KMS-11 (cell line): ENCODE results near the gene MAT1A.
A peak's percentile ranks its signal among the peaks of the same experiment; 100 is the strongest.
"Not testable (repeated sequence)": the region's sequence is repeated elsewhere in the genome, so short reads cannot be mapped to it uniquely, and the experiment has no call there.

Source experiments
- H2AFZ ChIP-seq: fragments of 200-600 bp; sonication (generic); 2 replicates; pipeline ENCODE4 v1.6.1; 2016; ENCODE audit warnings: antibody characterized with exemption, mixed run types, low read depth
- H3K27ac ChIP-seq: fragments of 200-600 bp; sonication (generic); 2 replicates; pipeline ENCODE4 v1.6.1; 2016; ENCODE audit warnings: mild to moderate bottlenecking, mixed run types
- H3K27me3 ChIP-seq: fragments of 200-600 bp; sonication (generic); 2 replicates; pipeline ENCODE4 v1.6.1; 2017; ENCODE audit warnings: mild to moderate bottlenecking, low read depth, mixed run types, moderate library complexity; ENCODE audit not compliant: insufficient read depth
- H3K36me3 ChIP-seq: fragments of 200-600 bp; sonication (generic); 2 replicates; pipeline ENCODE4 v1.6.1; 2017; ENCODE audit warnings: mild to moderate bottlenecking, mixed run types; ENCODE audit not compliant: insufficient read depth
- H3K4me1 ChIP-seq: fragments of 200-600 bp; sonication (generic); 2 replicates; pipeline ENCODE4 v1.6.1; 2016; ENCODE audit warnings: mild to moderate bottlenecking, low read depth, mixed run types; ENCODE audit not compliant: poor library complexity, severe bottlenecking
- H3K4me2 ChIP-seq: fragments of 200-600 bp; sonication (generic); 2 replicates; pipeline ENCODE4 v1.7.0; 2016; ENCODE audit warnings: mild to moderate bottlenecking, mixed run types
- H3K4me3 ChIP-seq: fragments of 200-600 bp; sonication (generic); IDR thresholded peaks from 2 replicates; pipeline ENCODE4 v1.6.1; 2017; ENCODE audit warnings: low read depth, low read length, mixed read lengths; ENCODE audit not compliant: insufficient read depth
- H3K79me2 ChIP-seq: fragments of 200-600 bp; sonication (generic); 2 replicates; pipeline ENCODE4 v1.6.1; 2016; ENCODE audit warnings: low read depth, mixed run types; ENCODE audit not compliant: insufficient read depth
- H3K9ac ChIP-seq: fragments of 200-600 bp; sonication (generic); 2 replicates; pipeline ENCODE4 v1.6.1; 2016; ENCODE audit warnings: mild to moderate bottlenecking, mixed run types
- H4K20me1 ChIP-seq: fragments of 200-600 bp; sonication (generic); 2 replicates; pipeline ENCODE4 v1.6.1; 2016; ENCODE audit warnings: mild to moderate bottlenecking, mixed run types; ENCODE audit not compliant: insufficient read depth
- TF ChIP-seq, protein P1 (sequence below): fragments of 200-600 bp; sonication (generic); conservative IDR thresholded peaks from 2 replicates; pipeline ENCODE4 v1.6.1; 2017; ENCODE audit warnings: low read depth, mild to moderate bottlenecking, antibody characterized with exemption, low read length, moderate library complexity, mixed read lengths

MAT1A gene

DNA sequence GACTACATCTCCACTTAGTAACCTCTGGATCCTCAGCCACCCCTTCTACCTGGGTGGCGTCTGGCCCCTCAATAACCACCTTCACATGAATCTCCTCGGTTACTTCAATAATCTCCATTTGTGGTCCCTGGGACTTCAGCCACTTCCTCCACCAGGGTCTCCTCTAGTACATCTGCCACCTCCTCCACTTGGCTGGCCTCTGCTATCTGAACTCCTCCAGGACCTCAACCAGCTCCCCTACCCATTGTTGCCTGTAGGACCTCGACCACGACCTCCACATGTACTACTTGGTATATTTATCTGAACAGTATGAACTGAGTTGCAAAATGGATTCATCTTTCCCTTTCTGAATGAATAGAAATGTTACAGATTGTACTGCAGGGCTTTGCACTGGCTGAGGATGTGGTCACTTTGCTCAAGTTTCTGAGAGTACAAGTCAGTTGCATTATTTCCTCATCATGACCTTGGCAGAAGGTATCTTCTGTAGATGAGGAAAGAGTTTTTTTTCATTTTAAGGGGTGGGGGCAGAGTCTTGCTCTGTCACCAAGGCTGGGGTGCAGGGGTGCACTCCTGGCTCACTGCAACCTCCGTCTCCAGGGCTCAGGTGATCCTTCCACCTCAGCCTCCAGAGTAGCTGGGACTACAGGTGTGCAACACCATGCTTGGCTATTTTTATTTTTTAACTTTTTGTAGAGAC is 36.0 kb downstream of the MAT1A start:
- Histone ChIP-seq H2AFZ (peak overlapping the region; percentile 44; the same call in 1 of the 2 replicates), H3K4me3 (no peak overlapping the region), H3K79me2 (no peaks in the 10 kb centered on the region), H4K20me1 (no peaks in the 10 kb centered on the region), H3K9ac (no peak overlapping the region), H3K27me3 (no peaks in the 10 kb centered on the region), H3K4me2 (peak overlapping the region; percentile 61; the same call in 1 of the 2 replicates), H3K4me1 (peaks cover 19% of the 10 kb centered on the region), H3K27ac (peak overlapping the region; percentile 2; the same call in 1 of the 2 replicates), H3K36me3 (no peaks in the 10 kb centered on the region)
- TF ChIP-seq, protein P1, sequence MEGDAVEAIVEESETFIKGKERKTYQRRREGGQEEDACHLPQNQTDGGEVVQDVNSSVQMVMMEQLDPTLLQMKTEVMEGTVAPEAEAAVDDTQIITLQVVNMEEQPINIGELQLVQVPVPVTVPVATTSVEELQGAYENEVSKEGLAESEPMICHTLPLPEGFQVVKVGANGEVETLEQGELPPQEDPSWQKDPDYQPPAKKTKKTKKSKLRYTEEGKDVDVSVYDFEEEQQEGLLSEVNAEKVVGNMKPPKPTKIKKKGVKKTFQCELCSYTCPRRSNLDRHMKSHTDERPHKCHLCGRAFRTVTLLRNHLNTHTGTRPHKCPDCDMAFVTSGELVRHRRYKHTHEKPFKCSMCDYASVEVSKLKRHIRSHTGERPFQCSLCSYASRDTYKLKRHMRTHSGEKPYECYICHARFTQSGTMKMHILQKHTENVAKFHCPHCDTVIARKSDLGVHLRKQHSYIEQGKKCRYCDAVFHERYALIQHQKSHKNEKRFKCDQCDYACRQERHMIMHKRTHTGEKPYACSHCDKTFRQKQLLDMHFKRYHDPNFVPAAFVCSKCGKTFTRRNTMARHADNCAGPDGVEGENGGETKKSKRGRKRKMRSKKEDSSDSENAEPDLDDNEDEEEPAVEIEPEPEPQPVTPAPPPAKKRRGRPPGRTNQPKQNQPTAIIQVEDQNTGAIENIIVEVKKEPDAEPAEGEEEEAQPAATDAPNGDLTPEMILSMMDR, result no peak

DNA sequence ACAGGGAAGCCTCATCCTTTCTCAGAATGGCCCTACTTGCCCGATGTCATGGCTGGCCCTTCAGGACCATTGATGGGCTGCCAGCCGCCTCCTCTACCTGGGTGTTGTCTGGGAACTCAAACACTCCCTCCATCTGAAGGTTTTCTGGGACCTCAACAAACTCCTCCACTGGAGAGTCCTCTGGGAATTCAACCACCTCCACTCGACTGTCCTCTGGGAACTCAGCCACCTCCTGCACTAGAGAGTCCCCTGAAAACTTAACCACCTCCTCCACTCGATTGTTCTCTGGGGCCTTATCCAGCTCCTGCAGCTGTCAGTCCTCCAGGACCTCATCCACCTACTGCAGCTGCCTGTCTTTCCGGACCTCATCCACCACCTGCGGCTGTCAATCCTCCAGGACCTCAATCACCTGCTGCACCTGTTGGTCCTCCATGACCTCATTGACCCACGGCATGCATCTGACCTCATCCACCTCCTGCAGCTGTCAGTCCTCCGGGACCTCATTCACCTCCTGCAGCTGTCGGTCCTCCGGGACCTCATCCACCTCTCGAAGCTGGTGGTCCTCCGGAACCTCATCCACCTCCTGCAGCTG is 37.1 kb downstream of the MAT1A start:
- no peak overlapping the region for H3K9ac ChIP-seq
- H3K27me3 ChIP-seq, result no peaks in the 10 kb centered on the region
- no peaks in the 10 kb centered on the region for H4K20me1 ChIP-seq
- no peak overlapping the region for H3K27ac ChIP-seq
- peaks cover 19% of the 10 kb centered on the region for H3K4me1 ChIP-seq
- no peaks in the 10 kb centered on the region for H3K79me2 ChIP-seq
- H3K36me3 ChIP-seq, result no peaks in the 10 kb centered on the region
- no peak overlapping the region for H2AFZ ChIP-seq
- no peak overlapping the region for H3K4me3 ChIP-seq
- H3K4me2 ChIP-seq, result no peak overlapping the region
- TF ChIP-seq, protein P1, result no peak

DNA sequence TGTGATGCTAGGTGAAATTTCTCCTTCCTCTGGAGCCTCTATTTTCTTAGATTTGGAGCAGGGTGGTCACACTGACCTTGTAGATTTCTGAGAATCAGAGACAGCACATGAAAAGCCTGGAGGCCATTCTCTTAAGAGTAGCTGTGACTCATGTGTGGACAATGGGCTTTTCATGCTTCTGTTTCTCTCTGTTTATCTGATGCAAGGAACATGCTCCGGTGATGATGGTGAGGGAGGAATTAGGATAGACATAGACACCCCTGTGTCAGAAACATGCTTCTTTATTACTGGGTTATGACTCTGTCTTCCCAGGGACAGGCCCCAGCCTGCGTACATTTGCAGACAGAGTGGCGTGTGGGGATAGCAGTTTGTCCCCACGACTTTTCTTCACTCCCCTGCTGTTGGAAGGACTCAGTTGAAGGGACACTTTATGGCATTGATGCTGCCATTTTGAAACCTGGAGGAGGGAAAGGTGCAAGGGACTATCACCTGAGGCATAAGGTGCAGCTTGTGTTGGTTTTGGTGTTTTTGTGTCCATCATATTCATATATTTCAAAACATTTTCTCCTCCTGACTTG is 37.7 kb downstream of the MAT1A start:
- H4K20me1 ChIP-seq, H3K9ac ChIP-seq, H2AFZ ChIP-seq, H3K79me2 ChIP-seq, H3K4me3 ChIP-seq, H3K36me3 ChIP-seq, H3K27me3 ChIP-seq, H3K4me2 ChIP-seq, H3K27ac ChIP-seq: not testable (repeated sequence)
- peaks cover 19% of the 10 kb centered on the region for H3K4me1 ChIP-seq

DNA sequence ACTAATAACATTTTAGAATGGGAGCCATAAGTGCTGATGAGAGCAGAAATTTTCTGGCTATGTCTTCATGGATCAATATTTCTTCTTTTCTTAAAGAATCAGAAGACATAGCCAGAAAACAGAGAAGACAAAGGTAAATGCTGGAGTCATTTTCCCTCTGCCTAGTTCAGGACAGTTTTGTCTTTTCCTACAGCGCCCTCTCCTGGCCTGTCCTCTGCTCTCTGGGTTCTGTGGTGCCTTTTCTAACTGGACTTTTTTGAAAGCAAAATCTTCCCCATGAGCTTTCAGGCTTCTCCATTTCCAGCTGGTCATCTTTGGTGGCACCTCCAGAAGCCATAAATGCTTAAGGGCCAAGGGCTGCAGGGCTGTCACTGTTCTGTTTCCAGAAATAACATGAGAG is 39.1 kb downstream of the MAT1A start:
- not testable (repeated sequence) for H3K27ac ChIP-seq, H3K9ac ChIP-seq, H3K4me2 ChIP-seq, H3K79me2 ChIP-seq, H3K4me3 ChIP-seq, H2AFZ ChIP-seq, H4K20me1 ChIP-seq, H3K36me3 ChIP-seq, H3K27me3 ChIP-seq
- peaks cover 19% of the 10 kb centered on the region for H3K4me1 ChIP-seq

DNA sequence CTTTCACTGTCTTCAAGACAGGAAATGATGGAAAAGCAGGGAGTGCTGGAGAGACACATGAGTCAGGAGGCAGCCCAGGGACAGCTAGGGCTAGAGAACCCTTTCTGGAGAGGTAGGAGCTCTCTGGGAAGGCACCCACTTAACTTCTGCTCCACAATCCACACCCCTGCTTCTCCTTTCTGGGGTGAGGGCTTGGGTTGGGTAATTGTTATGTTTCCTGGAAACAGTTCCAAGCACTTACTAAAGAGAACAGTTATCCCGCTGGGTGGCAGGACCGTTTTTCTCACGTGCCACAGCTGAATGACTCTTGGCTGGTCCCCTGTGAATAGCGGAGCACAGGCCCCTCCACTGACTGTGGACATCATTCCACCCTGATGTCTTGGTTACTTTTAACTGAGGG is 39.6 kb downstream of the MAT1A start:
- H4K20me1 ChIP-seq, H3K36me3 ChIP-seq, H3K27ac ChIP-seq: not testable (repeated sequence)

DNA sequence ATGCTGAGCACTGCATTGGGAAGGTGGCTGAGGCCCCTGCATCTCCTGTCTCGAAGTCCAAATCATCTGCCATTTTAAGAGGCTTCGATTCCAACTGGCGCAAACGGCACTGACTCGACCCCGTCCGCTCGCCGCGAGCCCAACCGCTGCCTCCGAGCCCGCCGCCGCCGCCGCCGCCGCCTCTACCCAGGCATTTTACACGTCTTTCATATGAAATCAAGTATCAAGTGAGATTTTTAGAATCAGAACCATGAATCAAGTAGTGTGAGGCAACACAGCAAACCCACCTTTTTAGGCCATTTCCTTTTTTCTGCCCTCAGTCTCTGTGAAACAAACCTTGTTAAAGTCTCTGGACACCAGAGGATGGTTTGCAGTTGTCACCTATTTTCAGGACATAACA is 41.8 kb downstream of the MAT1A start:
- not testable (repeated sequence) for H3K4me2 ChIP-seq, H3K9ac ChIP-seq, H2AFZ ChIP-seq, H3K4me3 ChIP-seq, H3K27me3 ChIP-seq, H3K79me2 ChIP-seq, H3K4me1 ChIP-seq, H3K27ac ChIP-seq, H3K36me3 ChIP-seq, H4K20me1 ChIP-seq

More for the DNA sequence above, 39.6 kb downstream of the MAT1A start:
- not testable (repeated sequence) for H3K79me2 ChIP-seq, H3K27me3 ChIP-seq, H2AFZ ChIP-seq, H3K9ac ChIP-seq, H3K4me2 ChIP-seq, H3K4me3 ChIP-seq
- peaks cover 19% of the 10 kb centered on the region for H3K4me1 ChIP-seq

DNA sequence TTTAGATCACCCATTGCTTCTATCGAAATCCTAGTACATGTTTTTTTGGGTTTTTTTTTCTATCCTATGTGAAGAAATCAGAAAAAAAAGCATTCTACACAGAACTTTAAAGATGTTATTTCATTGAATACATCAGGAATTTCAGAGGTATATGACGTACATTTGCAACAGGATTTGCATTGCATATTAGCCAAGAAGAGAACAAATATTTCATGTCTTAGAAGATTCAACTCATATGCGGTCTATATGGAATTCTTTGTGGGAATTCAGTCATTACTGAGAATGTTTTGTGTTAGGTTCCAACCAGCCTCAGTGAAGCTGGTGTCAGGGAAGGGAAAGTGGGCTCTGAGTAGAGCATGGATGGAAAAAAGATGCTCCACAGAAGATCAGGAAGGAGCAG is 45.1 kb downstream of the MAT1A start:
- not testable (repeated sequence) for H3K9ac ChIP-seq, H3K27me3 ChIP-seq, H3K4me1 ChIP-seq, H2AFZ ChIP-seq, H3K27ac ChIP-seq, H3K36me3 ChIP-seq, H4K20me1 ChIP-seq, H3K4me2 ChIP-seq, H3K79me2 ChIP-seq, H3K4me3 ChIP-seq

DNA sequence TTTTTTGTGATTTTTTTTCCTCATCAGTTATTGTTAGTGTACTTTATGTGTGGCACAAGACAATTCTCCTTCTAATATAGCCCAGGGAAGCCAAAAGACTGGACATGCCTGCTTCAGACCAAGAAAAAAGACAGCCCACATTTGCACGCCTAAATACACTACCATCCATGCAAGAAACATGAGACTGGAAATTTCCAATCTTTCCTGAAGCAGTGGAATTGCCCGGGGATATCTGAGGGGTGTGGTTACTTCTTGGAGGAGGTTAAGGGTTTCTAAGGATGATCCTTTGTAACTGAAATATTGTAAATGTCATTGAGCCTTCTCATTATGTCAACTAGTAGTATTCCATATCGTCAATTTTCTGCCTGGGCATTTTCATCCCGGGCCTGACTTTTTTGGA is 47.1 kb downstream of the MAT1A start:
- not testable (repeated sequence) for H3K9ac ChIP-seq, H3K27me3 ChIP-seq, H2AFZ ChIP-seq, H3K4me1 ChIP-seq, H3K27ac ChIP-seq, H4K20me1 ChIP-seq, H3K4me3 ChIP-seq, H3K36me3 ChIP-seq, H3K79me2 ChIP-seq, H3K4me2 ChIP-seq
